LHCN-M2 (cell line): Measurements from ENCODE around the gene TGM1. TPM values are rescaled to one million over a fixed set of nuclear protein-coding genes. Genes with fewer than 3 reads are reported as not detected.

Experiments
- DNase-seq: peaks from one replicate; pipeline ENCODE4 v3.0.0-alpha.2; 2012; ENCODE audit warnings: low read depth
- polyA plus RNA-seq: library from polyadenylated mRNA; unstranded; fragments of >200 nt; gene quantifications from one replicate; pipeline ENCODE4 v1.2.1, GENCODE V29; 2012; ENCODE audit warnings: missing spikeins
- total RNA-seq: library from RNA; depleted of rRNA; stranded (reverse); fragments of >200 nt; gene quantifications from 2 replicates; pipeline ENCODE4 v1.2.3, GENCODE V29; 2014; rRNA removed

TGM1 gene
- 0.38 and 2.5 TPM in 2 replicates for total RNA-seq
- polyA plus RNA-seq = 5.3 TPM

DNA sequence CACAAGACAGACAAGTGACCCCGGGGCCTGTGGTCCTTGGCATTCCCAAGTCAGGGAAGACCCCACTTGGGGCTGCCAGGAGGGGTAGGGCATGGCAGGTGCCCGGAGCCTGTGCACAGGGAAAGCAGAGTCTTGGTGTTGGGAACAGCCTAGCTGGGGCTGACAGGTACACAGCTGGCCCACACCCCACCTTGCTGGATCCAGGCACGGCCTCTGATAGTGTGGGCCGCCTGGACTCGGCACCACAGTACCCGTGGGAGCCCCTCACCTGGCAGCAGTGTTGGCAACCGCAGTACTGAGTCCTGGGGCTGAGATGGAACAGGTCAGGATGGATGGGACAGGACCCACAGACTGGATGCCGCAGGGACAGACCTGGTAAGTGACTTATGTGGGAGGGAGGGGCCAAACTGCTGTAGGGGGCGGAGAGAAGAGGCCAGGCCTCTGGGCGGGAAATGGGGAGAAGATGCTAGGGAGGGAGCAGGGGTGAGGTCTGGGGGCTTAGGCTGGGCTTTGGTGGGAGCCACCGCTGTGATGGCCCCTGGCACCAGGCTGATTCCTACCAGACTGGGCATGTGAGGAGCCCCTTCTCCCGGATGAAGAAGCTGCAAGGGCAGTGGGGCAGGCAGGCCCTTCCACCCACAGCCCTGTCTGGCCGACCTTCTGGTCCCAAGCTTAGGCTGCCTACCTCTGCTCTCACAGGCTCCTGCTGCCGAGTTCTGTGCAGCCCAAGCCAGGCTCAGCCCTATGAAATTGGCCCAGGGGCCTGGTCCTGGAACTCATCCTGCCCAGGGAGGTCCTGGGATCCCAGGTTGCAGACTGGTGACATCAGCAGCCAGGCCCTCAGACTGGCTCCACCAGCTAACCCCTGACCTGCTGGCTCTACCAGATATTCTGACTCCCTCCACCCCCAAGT is at the start of gene TGM1:
TGM1 (minus strand) TSS at position 357 of the 913 bp plus-strand sequence. CDS start 825 bp downstream, outside the sequence.
- no peak for DNase-seq

DNA sequence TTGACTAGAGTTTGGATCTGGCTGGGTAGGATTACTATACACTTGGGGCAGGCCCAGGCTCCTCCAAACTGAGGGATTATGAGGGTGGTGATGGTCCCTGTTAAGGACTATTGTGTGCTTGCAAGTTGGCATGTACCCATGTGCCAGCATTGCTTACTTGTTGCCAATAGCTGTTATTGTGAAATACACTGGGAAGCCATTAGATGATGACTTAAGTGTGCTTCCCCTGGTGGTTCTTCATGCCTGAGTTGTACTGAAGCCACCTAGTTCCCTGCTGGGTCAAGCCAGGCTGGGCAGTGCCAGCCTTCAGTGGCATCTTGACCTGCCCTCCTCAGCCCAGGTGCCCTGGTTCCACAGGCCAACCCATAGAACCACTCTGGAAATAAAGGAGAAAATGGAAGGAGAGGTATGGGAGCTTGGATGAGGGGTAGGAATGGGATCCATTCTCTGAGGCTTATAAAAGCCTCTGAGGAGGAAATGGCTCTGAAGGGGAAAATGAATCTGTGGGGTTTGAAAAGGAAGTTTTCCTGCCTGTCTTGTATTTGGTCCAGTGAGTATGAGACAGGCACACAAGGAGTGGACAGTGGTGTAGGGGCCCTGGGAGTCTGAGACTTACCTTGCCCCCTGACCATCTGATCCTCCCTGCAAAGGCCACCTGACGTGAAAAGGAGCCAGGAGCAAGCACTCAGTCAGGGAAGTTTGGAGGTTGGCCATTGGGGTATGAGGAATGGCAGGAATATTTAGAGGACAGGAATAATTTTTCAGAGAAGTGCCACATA is 49.0 kb upstream of the TGM1 start:
- peak; percentile 46 for DNase-seq

DNA sequence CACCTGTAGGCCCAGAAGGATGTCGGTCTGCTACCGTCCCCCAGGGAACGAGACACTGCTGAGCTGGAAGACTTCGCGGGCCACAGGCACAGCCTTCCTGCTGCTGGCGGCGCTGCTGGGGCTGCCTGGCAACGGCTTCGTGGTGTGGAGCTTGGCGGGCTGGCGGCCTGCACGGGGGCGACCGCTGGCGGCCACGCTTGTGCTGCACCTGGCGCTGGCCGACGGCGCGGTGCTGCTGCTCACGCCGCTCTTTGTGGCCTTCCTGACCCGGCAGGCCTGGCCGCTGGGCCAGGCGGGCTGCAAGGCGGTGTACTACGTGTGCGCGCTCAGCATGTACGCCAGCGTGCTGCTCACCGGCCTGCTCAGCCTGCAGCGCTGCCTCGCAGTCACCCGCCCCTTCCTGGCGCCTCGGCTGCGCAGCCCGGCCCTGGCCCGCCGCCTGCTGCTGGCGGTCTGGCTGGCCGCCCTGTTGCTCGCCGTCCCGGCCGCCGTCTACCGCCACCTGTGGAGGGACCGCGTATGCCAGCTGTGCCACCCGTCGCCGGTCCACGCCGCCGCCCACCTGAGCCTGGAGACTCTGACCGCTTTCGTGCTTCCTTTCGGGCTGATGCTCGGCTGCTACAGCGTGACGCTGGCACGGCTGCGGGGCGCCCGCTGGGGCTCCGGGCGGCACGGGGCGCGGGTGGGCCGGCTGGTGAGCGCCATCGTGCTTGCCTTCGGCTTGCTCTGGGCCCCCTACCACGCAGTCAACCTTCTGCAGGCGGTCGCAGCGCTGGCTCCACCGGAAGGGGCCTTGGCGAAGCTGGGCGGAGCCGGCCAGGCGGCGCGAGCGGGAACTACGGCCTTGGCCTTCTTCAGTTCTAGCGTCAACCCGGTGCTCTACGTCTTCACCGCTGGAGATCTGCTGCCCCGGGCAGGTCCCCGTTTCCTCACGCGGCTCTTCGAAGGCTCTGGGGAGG is 47.9 kb upstream of the TGM1 start, which contains the start of gene LTB4R:
LTB4R (plus strand) TSS at position 857 of the 959 bp plus-strand sequence. CDS start 4,150 bp downstream, outside the sequence.
- DNase-seq = no peak

DNA sequence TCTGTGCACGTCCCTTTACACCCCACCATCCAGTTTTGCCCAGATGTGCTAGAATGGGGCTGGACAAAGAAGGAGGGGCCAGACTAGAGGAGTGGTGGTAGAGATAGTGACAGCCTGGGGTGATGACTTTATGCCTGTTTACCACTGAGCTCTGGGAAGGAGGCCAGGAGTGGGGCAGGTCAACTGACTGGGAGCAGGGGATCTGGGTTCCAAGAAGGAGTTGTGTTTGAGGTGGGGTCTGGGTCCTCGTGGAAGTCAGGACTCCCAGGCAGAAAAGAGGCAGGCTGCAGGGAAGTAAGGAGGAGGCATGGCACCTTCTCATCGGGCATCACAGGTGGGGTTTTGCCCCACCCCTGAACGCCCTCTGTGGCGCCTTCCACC is 47.3 kb upstream of the TGM1 start:
- no peak for DNase-seq

DNA sequence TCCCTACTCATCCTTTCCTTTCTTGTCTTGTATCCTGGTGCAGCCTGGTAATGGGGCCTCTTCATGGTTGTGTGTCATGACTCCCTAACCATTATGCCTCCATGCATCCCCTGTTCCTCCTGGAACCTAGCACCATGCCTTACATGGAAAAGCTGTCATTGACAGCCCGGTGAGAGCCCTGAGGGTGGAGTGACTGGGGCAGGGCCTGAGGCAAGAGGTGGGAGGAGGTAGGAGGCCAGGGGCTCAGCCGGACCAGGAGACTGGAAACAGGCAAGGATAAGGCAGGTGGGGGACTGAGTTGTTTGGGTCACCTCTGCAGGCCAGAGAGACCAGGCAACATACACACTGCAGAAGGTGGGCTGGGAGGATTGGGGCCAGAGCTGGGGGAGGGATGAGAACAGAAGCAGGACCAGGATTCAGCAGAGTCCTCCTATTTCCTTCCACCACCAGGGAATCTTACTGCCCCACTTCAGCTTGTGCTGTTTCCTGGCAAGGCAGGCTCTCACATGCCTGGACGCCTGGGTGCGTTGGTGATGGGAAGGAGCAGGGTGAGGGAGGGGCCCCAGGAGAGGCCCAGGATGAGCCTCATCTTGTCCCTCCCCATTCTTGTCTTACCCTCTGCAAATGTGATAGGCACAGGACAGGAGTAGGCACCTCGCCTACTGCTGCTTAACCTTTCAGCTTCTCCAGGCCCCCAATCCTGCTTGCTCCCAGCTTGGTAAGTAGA is 46.7 kb upstream of the TGM1 start, which contains the start of gene LTB4R2:
LTB4R2 (plus strand) TSS at position 603 of the 727 bp plus-strand sequence. CDS start 525 bp downstream, outside the sequence.
- DNase-seq = no peak

DNA sequence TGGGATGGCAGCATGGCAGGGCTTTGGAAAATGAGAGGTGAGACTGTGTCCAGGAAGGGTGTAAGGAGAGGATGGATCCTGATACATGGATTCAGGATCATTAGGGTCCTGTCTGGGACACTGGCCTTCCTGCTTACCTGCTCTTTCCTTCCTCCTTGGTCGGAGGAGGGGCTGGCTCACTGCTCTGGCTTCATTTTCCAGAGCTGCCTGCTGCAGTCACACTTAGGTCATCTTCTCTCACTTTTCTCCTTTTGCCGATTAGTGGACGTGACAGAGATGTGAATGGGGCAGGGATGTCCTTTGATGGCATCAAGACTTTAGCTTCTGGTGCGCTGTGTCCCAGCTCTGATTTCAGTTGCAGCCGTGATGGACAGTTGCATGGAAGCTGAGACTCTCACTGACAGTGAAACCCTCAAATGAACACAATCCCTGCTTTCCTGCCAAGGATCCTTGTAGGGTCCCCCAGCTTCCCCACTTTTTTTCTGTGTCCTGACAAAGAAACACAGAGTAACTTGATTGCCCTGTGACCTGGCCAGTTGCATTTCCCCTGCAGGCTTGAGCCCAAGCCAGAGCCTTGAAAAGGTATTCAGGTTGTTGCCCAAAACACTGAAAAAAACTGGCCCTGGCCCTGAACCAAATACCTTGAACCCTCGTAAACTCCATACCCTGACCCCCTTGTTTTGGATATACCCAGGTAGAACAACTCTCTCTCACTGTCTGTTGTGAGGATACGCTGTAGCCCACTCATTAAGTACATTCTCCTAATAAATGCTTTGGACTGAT is 45.6 kb upstream of the TGM1 start:
- no peak for DNase-seq

DNA sequence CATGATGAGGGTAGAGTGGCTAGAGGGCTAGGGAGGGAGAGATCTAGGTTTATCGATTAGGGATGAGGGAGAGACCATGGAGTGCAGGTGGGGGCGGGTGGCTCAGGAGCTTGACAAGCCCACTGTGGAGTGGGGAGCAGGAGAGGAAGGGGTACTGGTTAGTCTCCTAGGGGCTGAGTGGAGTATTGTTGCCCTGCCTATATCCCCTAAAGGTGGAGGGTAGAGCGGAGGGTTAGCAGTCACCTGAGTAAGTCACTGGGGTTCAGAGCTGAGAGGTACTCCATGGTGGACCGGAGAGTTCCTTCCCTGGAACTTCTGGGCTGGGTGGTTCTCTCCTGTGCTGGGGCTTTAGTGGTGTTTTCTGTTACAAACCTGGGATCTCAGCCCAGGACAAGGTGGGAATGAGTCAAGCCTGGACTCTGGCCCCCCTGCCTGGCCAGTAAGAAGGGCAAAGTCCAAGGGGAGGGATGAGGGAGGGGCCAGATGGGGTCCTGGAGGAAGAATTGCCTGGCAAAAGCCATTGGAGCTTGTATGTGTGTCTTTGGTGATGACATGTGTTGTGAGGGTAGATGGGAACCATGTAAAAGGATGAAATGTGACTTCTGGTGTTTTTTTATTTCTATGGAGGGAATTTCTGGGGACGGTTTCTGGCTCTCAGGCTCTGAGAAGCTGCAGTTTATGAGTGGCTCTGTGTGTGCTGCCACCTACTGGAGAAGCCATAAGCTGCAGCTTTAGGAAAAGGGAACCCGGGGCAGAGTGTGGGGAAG is 44.8 kb upstream of the TGM1 start, which contains the start of gene CIDEB:
CIDEB (minus strand) TSS at position 403 of the 767 bp plus-strand sequence; CDS start at position 284, 119 bp downstream.
- peak; percentile 55 for DNase-seq

DNA sequence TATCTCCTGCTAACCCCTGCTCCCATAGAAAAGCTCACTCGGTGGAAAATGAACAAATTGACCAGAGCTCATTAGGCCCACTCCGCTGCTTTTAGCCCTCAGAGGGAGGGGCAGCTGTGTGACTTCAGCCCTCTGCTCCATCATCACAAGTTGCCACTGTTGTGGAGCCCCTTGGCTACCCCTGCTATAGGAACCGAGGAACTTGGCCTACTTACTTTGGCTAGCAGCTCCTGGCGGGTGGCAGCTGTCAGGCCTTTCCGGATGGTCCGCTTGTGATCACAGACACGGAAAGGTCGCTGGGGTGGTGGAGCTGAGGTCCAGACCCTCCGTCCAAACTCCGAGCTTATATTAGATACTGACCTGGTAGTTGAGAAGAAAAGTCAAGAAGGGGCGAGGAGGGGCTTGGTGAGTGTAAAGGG is 44.2 kb upstream of the TGM1 start:
- no peak for DNase-seq

DNA sequence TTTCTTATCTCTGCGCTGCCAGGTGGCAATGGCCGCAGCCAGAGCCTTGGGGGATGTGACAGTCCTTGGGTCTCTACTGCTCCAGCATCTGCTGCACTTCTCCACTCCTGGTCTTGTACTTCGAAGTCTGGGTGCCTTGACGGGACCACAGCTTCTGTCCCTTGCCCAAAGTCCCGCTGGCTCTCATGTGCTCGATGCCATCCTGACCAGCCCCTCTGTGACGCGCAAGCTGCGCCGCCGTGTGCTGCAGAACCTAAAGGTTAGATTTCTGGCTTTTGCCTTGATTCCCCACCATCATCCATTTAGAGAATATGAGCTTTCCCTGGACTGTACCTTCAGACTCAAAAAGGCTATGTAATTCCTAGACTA is 41.0 kb upstream of the TGM1 start:
- no peak for DNase-seq

DNA sequence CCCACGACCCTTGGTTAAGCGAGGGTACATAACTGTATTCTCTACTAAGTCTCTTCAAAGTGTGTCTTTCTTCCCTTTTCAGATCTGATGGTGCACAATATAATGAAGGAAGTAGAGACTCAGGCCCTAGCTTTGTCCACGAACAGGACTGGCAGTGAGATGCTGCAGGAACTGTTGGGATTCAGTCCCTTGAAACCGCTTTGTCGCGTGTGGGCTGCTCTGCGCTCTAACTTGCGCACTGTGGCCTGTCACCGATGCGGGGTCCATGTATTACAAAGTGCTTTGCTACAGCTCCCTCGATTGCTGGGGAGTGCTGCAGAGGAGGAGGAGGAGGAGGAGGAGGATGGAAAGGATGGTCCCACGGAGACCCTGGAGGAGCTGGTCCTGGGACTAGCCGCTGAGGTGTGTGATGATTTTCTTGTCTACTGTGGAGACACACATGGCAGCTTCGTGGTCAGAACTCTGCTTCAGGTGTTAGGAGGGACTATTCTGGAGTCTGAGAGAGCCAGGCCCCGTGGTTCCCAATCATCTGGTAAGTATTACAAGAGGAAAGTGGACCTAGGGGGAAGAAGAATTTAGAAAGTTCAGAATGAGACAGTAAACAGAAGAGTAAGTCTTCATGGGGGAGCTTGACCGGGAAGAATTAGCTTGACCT is 37.5 kb upstream of the TGM1 start:
- DNase-seq = no peak

DNA sequence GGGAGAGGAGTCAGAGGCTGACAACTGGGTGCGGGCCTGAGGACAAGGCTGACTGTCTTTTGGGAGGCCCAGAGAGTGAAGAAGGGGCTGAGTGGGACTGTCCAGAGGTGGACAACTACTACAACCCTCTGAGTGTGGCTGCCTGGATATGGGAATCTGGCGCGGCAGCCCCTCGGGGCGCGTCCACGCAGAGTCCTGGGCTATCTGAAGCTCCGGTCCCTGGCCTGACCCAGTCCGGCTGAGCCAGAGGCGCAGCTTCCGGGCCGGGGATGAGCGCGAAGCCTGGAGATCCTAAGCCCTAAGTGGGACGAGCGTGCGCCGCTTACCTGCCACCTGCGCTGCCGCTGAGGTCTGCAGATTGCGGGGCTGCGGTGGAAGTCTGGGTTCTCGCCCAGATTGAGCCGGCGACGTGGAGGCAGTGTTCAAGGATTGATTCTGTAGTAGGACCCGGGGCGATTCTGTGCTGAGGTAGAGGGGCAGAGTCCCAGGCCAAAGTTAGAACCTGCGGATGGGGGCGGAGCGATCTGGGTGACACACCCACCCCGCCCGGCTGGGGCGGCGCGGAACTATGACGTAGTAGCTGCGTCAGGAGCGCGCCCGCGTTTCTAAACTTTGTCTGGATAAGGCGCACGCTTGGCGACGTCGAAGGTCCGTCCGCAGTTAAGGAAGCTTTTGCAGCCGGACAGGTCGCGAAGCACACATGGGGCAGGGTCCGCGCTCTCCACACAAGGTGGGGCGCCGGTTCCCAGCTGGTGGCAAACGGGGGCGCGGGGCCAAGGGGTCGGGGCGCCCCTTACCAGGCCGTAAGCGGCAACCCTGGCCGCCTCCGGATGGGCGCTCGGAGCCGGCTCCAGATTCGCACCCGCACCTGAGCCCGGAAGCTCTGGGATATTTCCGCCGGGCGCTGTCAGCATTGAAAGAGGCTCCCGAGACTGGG is 36.5 kb upstream of the TGM1 start, which contains the start of the genes DHRS1 and NOP9:
DHRS1 (minus strand) TSS at position 526 of the 937 bp plus-strand sequence. CDS start 674 bp downstream, outside the sequence.
NOP9 (plus strand) TSS at position 596 of the 937 bp plus-strand sequence; CDS start at position 701, 105 bp downstream.
- peak; percentile 83 for DNase-seq

DNA sequence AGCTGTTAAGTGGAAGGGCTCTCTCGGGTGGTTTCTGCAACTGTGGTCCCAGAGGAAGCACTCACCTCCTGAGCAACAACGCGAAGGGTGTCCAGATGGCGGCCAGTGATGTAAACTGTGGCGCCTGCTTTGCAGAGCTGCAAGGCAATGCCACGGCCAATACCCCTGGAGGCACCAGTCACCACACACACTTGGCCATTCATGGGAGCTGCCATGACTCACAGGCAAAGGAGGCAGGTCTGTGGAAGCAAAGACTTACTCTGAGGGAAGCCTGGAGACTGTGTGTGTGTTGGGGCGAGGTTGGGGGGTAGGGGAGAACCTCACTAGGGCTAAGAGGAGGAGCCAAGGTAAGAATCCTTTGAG is 35.9 kb upstream of the TGM1 start:
- peak; percentile 72 for DNase-seq

DNA sequence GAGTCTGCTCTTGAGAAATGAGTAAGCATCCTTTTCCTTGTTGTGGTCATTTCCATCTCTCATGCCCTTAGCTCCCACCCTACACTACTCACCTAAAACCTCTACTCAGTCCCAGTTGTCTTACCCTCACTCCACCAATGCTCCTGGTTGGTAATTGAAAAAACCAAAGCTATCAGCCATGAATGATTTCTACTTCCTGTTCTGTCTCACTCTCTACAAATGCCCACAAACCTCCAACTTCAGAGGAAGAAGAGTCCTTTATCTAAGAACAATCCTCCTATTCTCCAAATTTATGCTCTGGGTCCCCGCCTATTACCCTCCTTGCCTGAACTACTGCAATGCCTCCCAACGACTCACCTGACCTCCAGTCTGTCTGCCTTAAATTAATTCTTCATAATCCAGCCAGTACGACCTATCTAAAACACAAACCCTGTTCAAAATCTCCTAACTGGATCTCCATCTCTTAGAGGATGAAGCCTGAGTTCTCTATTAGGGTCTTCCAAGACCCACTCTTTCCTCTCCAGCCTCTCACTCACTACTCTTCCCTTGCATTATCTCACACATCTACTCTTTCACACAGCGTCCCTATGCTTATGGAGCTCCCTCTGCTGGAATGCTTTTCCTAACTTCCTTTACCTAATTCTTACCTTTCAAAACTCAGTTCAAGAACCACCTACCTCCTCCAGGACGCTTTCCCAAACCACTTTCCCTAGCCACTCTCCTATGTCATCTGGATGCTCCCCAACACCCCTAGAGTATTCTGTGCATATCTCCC is 34.4 kb upstream of the TGM1 start:
- no peak for DNase-seq

DNA sequence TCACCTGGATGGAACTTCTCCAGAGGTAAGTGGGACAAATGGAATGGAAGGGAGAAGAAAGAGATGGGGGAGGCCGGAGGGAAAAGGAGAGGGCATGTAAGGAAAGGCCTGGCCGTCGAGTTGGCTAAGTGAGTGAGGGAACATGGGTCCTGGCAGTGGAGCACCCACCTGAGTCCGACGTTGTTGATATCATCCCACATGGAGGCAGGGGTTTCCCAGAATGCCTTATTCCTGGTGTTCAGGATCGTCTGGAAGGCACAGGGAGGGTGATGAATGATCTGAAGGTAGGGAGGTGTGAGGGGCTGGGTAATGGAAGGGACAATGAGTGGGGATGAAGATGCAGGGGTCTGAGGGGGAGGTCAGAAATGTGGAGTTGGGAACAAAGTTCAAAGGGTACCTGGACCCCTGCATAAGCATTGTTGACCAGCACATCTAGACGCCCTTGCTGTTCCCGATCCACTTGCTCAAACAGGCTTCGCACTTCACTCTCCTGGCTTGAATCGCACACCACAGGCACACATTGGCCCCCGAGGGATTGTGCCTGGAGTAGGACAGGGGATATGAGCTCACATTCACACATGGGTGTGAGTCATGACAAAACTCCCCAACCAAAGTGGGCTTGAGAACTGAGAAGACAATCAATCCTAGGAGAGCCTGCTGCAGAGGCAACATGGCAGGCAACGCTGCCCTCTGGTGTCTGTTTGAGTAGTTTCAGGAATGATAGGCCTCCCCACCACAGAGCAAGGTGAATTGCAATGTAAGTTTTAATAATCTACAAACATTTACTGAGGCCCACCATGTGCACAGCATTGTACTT is 33.6 kb upstream of the TGM1 start:
- peak; percentile 91 for DNase-seq

DNA sequence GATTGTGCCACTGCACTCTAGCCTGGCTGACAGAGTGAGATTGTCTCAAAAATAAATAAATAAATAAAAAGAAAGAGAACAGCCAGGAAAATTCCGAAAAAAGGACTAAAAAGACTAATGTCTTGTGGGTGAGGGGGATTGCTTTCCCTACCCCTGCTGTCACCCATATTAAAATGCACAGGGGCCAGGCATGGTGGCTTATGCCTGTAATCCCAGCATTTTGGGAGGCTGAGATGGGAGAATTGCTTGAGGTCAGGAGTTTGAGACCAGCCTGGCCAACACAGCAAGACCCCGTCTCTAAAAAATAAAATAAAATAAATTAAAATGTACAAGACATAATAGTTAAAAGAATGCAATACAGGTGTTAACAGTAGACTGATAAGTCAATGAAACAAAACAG is 30.5 kb upstream of the TGM1 start:
- no peak for DNase-seq
